CMK (cell line): ENCODE results near the gene SLC45A3.
"Not testable (repeated sequence)": the region's sequence is repeated elsewhere in the genome, so short reads cannot be mapped to it uniquely, and the experiment has no call there.

Experiments
- DNase-seq: peaks from one replicate; pipeline ENCODE4 v3.0.0-alpha.2; 2010; ENCODE audit warnings: low read depth

Gene SLC45A3, protein sequence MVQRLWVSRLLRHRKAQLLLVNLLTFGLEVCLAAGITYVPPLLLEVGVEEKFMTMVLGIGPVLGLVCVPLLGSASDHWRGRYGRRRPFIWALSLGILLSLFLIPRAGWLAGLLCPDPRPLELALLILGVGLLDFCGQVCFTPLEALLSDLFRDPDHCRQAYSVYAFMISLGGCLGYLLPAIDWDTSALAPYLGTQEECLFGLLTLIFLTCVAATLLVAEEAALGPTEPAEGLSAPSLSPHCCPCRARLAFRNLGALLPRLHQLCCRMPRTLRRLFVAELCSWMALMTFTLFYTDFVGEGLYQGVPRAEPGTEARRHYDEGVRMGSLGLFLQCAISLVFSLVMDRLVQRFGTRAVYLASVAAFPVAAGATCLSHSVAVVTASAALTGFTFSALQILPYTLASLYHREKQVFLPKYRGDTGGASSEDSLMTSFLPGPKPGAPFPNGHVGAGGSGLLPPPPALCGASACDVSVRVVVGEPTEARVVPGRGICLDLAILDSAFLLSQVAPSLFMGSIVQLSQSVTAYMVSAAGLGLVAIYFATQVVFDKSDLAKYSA

DNA sequence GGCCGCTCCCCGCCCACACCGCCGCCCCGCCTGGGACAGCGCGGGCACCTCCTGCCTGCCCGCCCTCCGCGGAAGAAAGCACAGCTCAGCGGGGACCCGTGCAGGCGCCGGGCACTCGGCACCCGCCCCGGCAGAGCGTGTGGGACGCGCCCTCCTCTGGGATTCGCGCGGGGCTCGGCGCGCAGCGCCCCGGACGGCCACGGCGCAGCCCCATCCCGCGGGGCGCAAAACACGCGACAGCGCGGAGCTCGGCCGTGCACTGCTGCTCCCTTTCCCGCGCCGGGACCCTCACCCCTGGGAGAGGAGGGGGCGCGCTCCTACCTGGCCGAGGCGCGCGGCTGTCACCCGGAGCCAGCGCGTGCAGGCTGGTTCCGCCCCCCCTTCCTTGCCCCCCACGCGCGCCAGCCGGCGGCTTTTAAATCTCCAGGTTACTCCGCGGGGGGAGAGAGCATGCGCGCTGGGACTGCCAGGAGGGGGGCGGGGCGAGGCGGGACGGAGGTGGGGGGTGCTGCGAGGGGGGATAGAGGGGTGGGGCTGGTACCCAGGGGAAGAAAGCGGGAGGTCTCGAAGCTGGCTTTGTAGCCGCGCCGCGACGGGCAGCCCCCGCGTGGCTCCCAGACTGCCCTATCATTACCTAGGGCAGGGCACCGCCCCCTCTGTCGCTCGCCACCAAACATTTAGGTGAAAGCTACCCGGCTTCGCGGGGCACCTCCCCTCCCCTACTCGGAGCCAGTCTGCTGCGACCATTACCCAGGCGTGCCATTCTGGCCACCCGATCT lies at the start of gene SLC45A3:
TSS of gene SLC45A3 (minus strand) at position 437 of the 779 bp plus-strand sequence. CDS start 15,853 bp downstream, outside the sequence.
- DNase-seq: no peak

DNA sequence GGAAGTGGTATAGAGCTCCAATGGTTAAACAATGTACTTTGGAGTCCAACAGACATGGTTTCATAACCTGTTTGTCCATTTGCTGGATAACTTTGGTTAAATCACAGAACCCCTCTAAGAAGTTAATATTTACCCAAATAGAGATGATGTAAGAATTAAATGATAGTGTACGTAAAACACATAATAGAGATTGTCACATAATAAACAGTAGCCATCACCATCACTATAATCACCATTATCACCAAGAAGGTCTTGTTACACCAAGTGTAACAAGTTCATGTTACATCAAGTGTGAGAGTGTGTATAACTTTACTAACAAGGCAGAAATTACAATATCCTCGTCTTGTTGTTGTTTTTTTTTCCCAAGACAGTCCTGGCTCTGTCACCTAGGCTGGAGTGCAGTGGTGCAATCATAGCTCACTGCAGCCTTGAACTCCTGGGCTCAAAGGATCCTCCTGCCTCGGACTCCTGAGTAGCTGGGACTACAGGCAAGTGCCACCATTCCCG lies 46.4 kb upstream of the SLC45A3 start:
- no peak for DNase-seq

DNA sequence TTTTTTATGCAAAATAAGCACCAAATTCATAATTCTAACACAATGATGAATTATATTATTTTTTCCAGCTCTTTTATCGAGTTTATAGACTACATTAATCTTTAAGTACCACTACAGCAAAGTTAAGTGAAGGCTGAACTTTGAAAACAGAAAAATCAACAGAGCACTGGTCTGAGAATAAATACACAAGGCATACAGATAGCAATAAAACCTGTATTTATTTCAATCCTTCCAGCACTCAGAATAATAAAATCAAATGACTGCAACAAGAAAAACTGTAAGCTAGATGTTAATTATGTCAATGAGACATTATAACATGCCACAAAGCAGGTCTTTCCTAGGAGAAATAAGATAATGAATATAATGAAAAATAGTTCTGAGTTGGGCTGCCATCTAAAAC lies 45.2 kb upstream of the SLC45A3 start:
- DNase-seq: no peak

DNA sequence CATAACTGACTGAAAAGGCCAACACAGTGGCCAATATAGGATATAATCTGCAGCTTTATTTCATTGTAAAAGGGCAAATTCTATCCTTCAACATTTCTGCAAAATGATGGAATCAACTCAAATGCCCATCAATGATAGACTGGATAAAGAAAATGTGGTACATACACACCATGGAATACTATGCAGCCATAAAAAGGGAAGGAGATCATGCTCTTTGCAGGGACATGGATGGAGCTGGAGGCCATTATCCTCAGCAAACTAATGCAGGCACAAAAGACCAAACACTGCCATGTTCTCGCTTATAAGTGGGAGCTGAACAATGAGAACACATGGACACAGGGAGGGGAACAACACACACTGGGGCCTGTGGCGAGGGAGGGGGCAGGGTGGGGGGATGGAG lies 40.4 kb upstream of the SLC45A3 start:
- not testable (repeated sequence) for DNase-seq

DNA sequence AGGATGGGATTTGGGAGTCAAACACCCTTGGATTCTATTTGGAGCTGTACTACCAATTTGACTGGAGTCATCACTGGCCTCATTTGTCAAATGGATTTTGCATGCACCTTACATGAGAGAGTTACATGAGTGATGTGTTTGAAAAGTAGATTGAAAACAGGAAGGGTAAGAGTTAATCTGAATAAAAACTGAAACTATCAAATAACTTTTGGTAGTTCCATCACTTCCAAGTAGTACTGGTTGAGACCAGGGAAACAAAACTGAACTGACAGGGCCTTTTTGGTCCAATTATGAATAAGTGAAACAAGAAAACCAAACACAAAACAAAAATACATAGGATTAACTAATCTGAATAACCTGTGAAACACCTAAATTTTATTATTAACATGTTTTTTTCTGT lies 39.5 kb upstream of the SLC45A3 start:
- DNase-seq: no peak

DNA sequence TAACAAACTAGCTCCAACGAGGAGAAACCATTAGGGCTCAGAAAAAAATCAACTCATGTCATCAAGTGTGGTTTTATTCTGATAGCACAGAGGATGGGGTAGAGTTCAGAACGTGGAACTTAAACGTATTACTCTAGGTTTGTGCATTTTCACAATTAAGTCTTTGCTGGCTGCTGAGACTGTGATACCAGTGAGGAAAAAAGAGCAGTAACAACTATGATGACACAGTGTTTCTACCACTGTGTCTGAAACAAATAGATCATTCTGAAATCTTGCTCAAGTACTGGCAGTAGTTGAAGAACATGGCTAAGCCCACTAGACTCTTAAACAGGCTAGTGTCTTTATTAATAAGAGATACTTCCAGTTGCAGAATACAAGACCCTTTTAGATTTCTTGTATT lies 38.7 kb upstream of the SLC45A3 start:
- no peak for DNase-seq

DNA sequence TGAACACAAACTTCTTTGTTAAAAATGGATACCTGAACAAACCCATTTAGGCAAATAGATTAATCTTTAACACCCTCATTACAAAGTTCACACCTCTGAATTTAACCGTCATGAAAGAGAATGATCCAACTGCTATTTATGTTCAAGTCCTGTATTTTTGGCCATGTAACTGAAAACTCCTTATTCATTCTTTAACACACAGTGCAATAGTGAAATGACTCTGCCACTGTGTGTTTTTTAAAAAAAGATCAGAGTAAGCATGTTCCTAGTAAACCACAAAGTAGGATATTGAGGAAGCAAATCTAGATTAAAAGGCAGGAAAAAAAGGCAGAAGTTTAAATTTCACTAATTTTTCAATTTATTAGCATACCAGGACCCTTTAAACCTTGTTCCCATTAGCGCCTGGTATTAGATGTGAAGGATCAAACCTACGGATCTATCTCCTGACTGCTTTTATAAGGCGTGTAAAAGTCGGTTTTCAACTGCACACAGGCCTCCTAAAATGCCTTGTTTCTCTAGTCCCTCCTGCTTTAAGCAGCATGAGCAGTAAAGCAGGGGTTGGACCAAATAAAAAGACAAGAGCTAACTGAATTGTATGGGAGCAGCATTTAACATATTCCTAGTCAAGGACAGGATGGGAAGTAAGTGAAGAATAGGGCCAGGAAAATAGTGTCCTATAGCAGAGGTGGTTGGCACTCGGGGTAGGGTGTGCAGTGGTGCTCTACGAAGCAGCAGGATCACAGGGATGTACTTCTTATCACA lies 36.2 kb upstream of the SLC45A3 start:
- DNase-seq: no peak

DNA sequence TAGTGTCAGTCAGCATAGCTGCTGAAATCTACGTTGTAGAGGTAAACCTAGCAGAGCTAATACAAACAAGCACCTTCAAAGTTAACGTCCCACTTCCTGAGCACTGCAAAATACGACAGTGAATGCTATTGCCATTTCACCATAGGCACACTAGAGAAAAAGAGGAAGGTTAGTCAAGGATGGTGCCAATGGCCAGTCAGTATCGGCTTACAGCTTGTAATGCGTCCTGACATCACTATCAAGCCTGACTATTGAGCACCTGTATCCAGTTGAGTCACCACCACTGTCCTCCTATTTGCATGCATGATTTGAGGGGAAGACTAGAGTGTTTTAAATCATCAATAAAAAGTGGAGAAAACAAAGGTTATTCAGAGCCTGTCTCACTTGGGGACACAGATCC lies 35.3 kb upstream of the SLC45A3 start:
- no peak for DNase-seq

DNA sequence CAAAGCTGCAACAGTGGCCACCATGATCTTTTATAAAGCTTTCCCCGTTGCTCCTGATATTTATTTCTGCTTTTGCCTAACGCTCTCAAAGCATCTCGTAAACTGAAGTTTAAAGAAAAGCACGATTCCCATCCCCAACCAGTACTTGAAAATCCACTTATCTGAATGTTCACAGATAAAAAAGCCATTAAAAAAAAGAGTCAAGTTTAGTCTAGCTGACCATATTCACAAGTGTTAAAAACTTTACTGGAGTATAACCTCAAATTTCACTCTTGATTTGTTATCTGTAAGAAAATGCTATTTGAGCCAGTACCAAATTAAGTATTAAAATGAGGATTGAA lies 34.6 kb upstream of the SLC45A3 start:
- no peak for DNase-seq

DNA sequence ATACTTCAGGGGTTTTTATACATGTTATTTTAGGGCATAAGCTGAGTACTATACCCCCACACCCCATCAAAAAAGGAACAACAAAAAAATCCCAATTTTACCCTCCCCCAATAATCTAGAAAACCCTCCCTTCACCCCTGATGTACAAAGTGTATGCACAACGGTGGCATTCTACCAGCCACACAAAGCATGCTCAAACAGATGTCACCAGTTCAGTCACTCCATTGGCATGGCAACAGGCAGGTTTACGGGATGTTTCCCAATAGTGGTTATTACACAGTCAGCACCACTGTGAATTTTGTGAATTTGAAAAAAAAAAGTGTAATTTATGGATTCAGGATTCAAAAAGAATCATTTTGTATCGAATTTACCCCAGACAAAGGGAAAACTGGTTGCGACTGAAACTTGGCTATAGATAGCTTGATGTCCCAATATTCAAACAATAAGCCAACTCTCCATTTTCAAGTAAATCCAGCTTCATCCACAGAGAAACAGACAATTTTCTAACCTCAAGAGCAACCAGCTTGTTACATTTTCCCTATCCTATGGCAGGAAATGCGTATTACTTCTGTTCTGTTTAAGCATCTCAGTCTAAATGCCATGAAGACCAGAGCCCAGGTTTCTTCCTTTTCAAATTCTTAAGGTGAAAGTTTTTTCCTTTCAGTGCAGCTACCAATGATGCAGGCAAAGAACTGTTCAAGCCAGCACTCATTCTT lies 34.0 kb upstream of the SLC45A3 start:
- no peak for DNase-seq

DNA sequence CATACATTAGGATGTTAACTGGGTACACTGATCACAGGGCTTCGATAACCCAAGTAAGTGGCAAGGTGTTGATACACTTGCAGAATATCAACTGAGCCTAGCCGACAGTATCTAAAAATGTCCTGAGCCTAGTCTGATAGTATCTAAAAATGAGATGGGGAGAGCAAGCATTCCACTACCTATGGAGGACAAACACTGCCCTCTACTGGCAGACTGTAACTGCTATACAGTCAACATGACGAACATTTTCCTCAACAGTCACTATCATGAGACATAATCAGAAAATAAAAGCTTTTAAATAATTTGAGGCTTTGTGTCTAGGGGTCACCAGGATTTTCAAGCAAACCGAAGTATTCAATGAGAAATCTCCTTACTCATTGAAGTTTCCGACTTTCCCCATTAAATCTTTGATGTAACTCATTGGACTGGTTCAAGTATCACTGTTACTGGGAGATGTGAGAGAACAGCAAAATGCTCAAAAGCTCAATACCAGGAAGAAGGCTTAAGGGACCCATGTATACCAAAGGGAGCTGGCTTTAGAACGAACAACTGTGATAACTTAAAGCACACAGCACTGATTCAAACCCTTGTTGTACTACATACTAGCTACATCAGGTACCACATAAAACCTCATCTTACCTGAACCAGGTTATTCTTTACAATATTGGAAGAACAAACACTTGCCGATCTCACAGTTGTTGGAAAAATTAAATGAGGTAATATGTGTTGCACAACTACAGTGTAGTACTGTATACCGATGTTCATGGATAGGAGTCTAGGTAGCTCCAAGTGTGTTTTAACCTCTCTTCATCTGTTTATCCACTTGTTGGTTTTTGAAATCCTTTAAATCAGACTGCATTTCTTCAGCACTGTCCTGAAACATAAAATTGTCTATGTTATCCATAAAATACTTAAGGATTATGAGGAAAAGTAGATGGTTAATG lies 31.1 kb upstream of the SLC45A3 start:
- peak; percentile 80 for DNase-seq

DNA sequence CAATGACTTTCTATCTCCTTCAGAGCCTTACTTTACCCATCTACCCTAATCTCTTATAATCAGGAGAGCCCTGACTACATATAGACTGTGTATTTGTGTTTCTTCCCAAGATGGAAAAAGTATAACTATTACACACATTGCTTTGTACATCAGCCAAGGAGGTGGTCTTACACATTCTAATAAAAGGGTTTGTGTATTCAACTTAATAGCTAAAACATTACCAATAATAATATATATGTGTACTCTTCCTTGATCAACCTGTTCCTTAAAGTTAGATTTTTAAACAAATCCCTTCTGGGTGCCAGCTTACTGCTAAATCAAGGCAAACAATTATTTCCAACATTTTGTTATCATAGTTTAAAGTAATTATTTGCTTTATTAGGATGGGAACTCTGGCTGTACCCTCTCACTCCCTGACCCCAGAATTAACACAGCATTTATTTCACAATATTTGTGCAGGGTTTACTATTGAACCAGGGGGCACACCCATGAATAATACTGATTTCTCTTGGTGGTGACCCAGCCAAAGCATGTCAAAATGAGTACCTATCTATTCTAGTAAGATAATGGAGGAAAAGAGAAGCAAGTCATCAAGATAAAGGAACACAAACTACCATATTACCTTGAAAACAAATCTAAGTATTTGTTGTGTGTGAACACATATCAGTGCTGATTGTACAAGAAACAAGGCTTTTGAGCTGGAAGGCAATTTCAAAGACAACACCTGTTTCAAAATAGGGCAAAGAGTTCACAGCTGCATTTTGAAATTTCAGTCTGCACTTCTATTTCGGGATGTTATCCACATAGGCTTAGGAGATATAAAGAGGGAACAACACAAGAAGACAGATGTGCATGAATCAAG lies 30.1 kb upstream of the SLC45A3 start:
- DNase-seq: no peak

DNA sequence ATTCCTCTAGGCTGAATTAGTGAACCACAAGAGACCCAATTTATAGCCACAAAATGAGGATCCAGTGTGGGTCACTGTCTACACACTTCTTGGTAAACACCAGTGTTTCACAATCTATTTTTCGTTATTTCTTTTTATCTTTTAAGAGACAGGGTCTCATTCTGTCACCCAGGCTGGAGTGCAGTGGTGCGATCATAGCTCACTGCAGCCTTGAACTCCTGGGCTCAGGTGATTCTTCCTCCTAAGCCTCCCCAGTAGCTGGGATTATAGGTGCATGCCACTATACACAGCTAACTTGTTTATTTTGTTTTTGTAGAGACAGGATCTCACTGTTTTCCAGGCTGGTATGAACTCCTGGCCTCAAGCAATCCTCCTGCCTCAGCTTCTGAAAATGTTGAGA lies 29.3 kb upstream of the SLC45A3 start:
- DNase-seq: no peak

DNA sequence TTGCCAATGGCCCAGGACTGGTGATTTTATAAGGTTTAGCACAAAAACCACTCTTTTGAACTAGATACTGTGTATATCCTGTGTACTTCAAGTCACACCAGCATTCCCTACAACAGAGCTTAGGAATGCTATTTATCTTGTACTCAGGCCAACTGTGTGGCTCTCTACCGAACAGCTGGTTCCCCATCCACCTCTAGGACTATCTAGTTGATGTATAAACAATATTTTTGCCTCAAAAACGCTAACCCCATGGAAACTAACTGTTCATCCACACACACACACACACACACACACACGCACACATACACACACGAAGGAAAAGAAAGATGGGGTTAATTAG lies 28.7 kb upstream of the SLC45A3 start:
- no peak for DNase-seq

DNA sequence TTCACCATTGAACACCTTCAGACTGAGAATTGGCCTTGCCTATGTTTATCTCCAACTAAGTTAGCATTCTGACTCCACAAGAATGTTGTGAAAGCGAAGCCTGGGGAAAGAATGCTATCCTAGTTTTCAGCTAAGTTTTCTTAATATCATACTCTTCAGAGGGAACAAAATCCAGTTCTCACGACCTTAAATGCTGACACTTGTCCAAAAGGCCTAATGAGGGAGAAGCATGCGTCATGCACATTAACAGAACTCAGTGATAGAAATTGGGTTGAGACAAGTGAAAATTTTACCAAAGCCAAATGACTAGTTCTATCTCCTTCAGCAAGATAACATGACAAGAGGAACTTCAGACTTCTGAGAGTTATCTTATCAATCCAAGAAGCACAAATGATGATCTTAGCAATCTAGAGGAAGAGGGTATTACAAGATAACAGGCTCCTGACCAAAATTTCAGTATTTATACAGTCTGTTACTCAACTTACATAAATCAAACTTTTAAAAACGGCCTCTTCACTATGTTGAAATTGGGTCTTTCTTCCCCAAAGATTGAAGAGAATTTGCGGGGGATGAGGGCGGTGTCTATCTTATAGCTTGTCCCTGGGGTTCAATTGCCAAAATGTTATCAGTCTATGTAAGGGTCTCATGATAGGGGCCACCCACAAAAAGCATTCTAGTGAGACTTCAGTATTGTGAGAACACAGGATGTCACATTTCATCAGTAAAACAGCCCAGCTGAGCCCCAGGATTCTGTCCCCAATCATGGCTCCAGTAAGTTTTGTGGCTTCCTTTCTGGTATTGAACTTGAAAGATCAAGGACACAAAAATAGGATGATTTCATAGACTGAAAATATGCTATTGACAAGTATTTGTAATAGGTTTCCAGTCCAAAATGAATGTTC lies 26.5 kb upstream of the SLC45A3 start:
- peak; percentile 87 for DNase-seq

DNA sequence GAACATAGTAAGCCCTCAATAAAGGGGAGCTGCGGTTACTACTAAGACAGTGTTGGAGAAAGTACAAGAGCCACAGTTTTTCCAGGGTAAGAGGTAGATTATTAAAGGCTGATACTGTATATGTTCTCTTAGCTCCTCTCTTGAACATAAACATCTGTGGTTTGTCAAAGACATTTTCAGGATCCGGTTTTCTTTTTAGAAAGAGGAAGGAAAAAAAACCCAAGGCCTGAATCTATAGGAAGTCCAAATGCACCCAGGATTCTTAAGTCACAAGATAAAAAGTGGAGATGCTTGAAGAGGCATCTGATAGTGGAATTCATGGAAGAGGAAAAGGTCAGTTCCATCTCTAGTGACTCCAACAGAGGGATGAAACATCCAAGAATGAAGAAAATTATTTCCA lies 24.6 kb upstream of the SLC45A3 start:
- no peak for DNase-seq

DNA sequence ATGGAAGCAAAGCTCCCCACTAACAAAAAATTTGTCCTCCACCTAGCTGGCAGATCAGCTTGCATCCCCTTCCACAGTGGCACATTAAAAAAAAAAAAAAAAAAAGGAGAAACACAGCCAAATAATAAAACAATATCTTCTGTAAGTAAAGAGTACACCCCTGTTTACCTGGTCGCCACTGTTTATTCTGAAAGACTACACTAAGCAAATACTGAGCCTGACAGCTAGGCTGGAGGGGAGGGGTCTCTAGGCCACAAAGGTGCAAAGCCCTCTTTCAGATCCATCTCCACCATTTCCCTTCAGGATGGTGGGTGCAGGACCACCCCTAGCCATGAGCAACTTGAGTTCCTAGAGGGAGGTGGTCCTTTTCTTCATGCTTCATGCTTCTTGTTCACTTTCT lies 22.8 kb upstream of the SLC45A3 start:
- DNase-seq: no peak

DNA sequence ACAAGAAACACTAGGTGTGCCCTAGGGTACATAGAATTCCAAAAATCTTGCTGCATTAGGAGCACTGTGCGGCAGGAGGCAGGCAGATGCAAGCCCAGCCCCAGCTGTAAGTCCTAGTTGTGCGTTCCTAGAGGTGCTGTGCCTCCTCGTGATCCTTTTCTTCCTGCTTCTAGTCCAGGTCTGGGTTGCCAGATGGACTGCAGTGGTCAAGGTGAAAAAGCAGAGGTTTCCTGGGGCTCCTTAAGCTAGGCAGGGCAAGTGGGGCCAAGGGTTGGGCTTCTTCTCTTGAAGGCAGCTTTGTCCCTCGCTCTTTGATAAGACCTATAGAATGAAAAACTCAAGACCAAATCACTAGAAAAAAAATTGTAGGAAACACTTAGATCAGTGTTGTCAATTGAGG lies 21.6 kb upstream of the SLC45A3 start:
- no peak for DNase-seq

DNA sequence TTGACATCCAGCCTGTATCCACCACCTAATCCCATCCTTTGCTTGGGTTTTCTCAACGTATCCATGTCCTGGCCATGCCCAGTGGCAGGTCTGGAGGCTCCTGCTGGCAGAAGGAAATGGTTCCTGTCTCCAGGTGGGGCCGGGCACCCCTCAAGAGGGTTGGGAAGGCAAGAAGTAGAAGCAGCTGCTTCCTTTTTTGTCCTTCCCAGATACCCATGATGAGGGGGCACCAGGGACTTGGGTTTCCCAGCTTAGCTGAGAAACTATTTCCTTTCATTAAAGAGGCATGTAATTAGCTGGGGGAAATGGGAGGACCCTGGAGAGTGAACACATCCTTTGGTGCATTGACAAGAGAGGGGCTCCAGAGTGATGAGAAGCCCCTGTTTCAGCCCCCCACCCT lies 21.1 kb upstream of the SLC45A3 start:
- DNase-seq: no peak
